Stimulated activated CD8-positive, alpha-beta memory T cell treated with anti-CD3 and anti-CD28 coated beads, Interleukin-12 subunit alpha, Interleukin-12 subunit beta, amount 100 ng/mL, for 1 hour (primary cell): ENCODE results near the gene DPYSL4.
"Not testable (repeated sequence)": the region's sequence is repeated elsewhere in the genome, so short reads cannot be mapped to it uniquely, and the experiment has no call there.

Experiments
- DNase-seq: peaks from one replicate; pipeline ENCODE4 v3.0.0-alpha.2; 2020; ENCODE audit warnings: low read depth

The DPYSL4 gene

GRCh38 chr10:132149917-132150316 lies 36.8 kb upstream of the DPYSL4 start:
- DNase-seq = no peak

- DNase-seq = no peak
These were observed 36.0 kb upstream of the DPYSL4 start for GRCh38 chr10:132150777-132151176.

GRCh38 chr10:132151286-132151950 lies 35.3 kb upstream of the DPYSL4 start:
- no peak for DNase-seq

GRCh38 chr10:132151951-132152505 lies 34.7 kb upstream of the DPYSL4 start:
- DNase-seq = no peak

- DNase-seq = no peak
These were observed 33.7 kb upstream of the DPYSL4 start for GRCh38 chr10:132152896-132153580.

GRCh38 chr10:132153616-132154217 lies 33.0 kb upstream of the DPYSL4 start:
- no peak for DNase-seq

GRCh38 chr10:132154440-132154839 lies 32.3 kb upstream of the DPYSL4 start:
- DNase-seq = no peak

GRCh38 chr10:132154931-132155330 lies 31.8 kb upstream of the DPYSL4 start:
- no peak for DNase-seq

- no peak for DNase-seq
These were observed 30.9 kb upstream of the DPYSL4 start for GRCh38 chr10:132155723-132156381.

- no peak for DNase-seq
These were observed 30.4 kb upstream of the DPYSL4 start for GRCh38 chr10:132156382-132156781.

GRCh38 chr10:132157101-132157500 lies 29.6 kb upstream of the DPYSL4 start:
- DNase-seq = no peak

GRCh38 chr10:132158122-132158741 lies 28.5 kb upstream of the DPYSL4 start:
- no peak for DNase-seq

GRCh38 chr10:132158823-132159222 lies 27.9 kb upstream of the DPYSL4 start:
- no peak for DNase-seq

GRCh38 chr10:132159302-132160230 lies 27.2 kb upstream of the DPYSL4 start:
- not testable (repeated sequence) for DNase-seq

- DNase-seq = not testable (repeated sequence)
These were observed 26.5 kb upstream of the DPYSL4 start for GRCh38 chr10:132160231-132160630.

- not testable (repeated sequence) for DNase-seq
These were observed 25.7 kb upstream of the DPYSL4 start for GRCh38 chr10:132160834-132161622.

GRCh38 chr10:132162021-132162531 lies 24.7 kb upstream of the DPYSL4 start:
- no peak for DNase-seq

- DNase-seq = no peak
These were observed 24.0 kb upstream of the DPYSL4 start for GRCh38 chr10:132162590-132163277.

- no peak for DNase-seq
These were observed 23.4 kb upstream of the DPYSL4 start for GRCh38 chr10:132163278-132163765.
